GM23338 (cell line): Measurements from ENCODE around the gene ITPR3. TPM values are rescaled to one million over a fixed set of nuclear protein-coding genes. Genes with fewer than 3 reads are reported as not detected.

Experiments
- ATAC-seq: fragments of 200-7000 bp; cut with Tn5 transposase; 3 replicates; pipeline ENCODE4 v1.9.1; 2020
- DNase-seq: peaks from one replicate; pipeline ENCODE4 v3.0.0-alpha.2; 2015; ENCODE audit warnings: low spot score
- H2AFZ ChIP-seq: fragments of 200-600 bp; sonication (generic); 2 replicates; pipeline ENCODE4 v1.8.0; 2016; ENCODE audit warnings: antibody characterized with exemption, mild to moderate bottlenecking, moderate library complexity
- H3F3A ChIP-seq: fragments of 200-600 bp; sonication (generic); replicated peaks from 2 replicates; pipeline ENCODE4 v1.8.0; 2017; ENCODE audit warnings: antibody characterized with exemption, mixed run types, low read depth
- H3K27ac ChIP-seq: fragments of 200-600 bp; sonication (generic); 2 replicates; pipeline ENCODE4 v1.6.1; 2016; ENCODE audit warnings: low read depth
- H3K27me3 ChIP-seq: fragments of 200-600 bp; sonication (generic); 2 replicates; pipeline ENCODE4 v1.8.0; 2016; ENCODE audit warnings: mild to moderate bottlenecking, mixed run types, moderate library complexity; ENCODE audit not compliant: insufficient read depth
- H3K36me3 ChIP-seq: fragments of 200-600 bp; sonication (generic); 2 replicates; pipeline ENCODE4 v1.8.0; 2016; ENCODE audit warnings: mild to moderate bottlenecking; ENCODE audit not compliant: insufficient read depth
- H3K4me1 ChIP-seq: fragments of 200-600 bp; sonication (generic); 2 replicates; pipeline ENCODE4 v1.8.0; 2016; ENCODE audit warnings: mild to moderate bottlenecking, moderate library complexity; ENCODE audit not compliant: insufficient read depth
- H3K4me2 ChIP-seq: fragments of 200-600 bp; sonication (generic); 2 replicates; pipeline ENCODE4 v1.7.1; 2017; ENCODE audit warnings: mixed run types
- H3K4me3 ChIP-seq: fragments of 200-600 bp; sonication (generic); 2 replicates; pipeline ENCODE4 v1.6.1; 2016; ENCODE audit warnings: mixed run types
- H3K79me2 ChIP-seq: fragments of 200-600 bp; sonication (generic); replicated peaks from 2 replicates; pipeline ENCODE4 v1.8.0; 2017; ENCODE audit warnings: mild to moderate bottlenecking; ENCODE audit not compliant: insufficient read depth
- H3K9me2 ChIP-seq: fragments of 200-600 bp; sonication (generic); 2 replicates; pipeline ENCODE4 v1.8.0; 2017; ENCODE audit not compliant: insufficient read depth
- H4K20me1 ChIP-seq: fragments of 200-600 bp; sonication (generic); replicated peaks from 2 replicates; pipeline ENCODE4 v1.8.0; 2017; ENCODE audit warnings: mild to moderate bottlenecking; ENCODE audit not compliant: insufficient read depth
- H3K27ac Mint-ChIP-seq: 2 replicates; pipeline ENCODE4 v1.8.0; 2020; ENCODE audit warnings: inconsistent platforms, mild to moderate bottlenecking, moderate library complexity, mixed read lengths
- H3K27me3 Mint-ChIP-seq: 3 replicates; pipeline ENCODE4 v1.8.0; 2022; ENCODE audit warnings: low read depth, mild to moderate bottlenecking, moderate library complexity, mixed read lengths, inconsistent platforms; ENCODE audit not compliant: insufficient read depth, poor library complexity
- H3K36me3 Mint-ChIP-seq: 3 replicates; pipeline ENCODE4 v1.8.0; 2021; ENCODE audit warnings: low read depth, mild to moderate bottlenecking, inconsistent platforms, moderate library complexity, mixed read lengths
- H3K4me1 Mint-ChIP-seq: 3 replicates; pipeline ENCODE4 v1.8.0; 2020; ENCODE audit warnings: mild to moderate bottlenecking, inconsistent platforms, mixed read lengths
- H3K4me3 Mint-ChIP-seq: 3 replicates; pipeline ENCODE4 v1.8.0; 2021; ENCODE audit warnings: moderate library complexity, mild to moderate bottlenecking, inconsistent platforms, mixed read lengths
- H3K9me3 Mint-ChIP-seq: 3 replicates; pipeline ENCODE4 v1.8.0; 2020; ENCODE audit warnings: moderate library complexity, mild to moderate bottlenecking, inconsistent platforms, mixed read lengths
- CTCF ChIP-seq, 2 experiments: fragments of 200-600 bp in 1 of 2; sonication (generic) in 1 of 2; conservative IDR thresholded peaks; 2 replicates each; pipeline versions ENCODE4 v1.5.1 to v1.6.1; 2016 to 2017; ENCODE audit warnings: antibody characterized with exemption in 2 of 2, low read depth in 2 of 2, mild to moderate bottlenecking in 2 of 2, moderate library complexity in 1 of 2
- EZH2 ChIP-seq: fragments of 200-600 bp; sonication (generic); IDR thresholded peaks from one replicate; pipeline ENCODE4 v1.8.0; 2017; ENCODE audit warnings: antibody characterized with exemption, mild to moderate bottlenecking, low read depth; ENCODE audit not compliant: unreplicated experiment
- JUNB ChIP-seq: IDR thresholded peaks from one replicate; pipeline ENCODE4 v1.6.1; 2016; ENCODE audit warnings: antibody characterized with exemption; ENCODE audit not compliant: unreplicated experiment
- POLR2AphosphoS5 ChIP-seq: IDR thresholded peaks from 2 replicates; pipeline ENCODE4 v1.6.1; 2016; ENCODE audit warnings: antibody characterized with exemption, low read depth
- ZNF114 ChIP-seq: fragments of 250-450 bp; sonication (Bioruptor Pico); IDR thresholded peaks from 2 replicates; pipeline ENCODE4 v1.5.0; 2020; ENCODE audit warnings: mild to moderate bottlenecking, moderate library complexity
- polyA plus RNA-seq: library from polyadenylated mRNA; unstranded; fragments of >200 nt; fragmentation: Nextera tagmentation; extraction: Ambion mirVana; gene quantifications from 2 replicates; pipeline ENCODE4 v1.2.1, GENCODE V29; 2016
- total RNA-seq: library from RNA; depleted of rRNA; stranded (reverse); fragments of >200 nt; shearing (Covaris generic); gene quantifications from 2 replicates; pipeline ENCODE4 v1.2.3, GENCODE V29; 2014
- TF ChIP-seq, protein P1 (sequence below): fragments of 250-450 bp; sonication (Bioruptor Pico); IDR thresholded peaks from 2 replicates; pipeline ENCODE4 v1.5.0; 2020; ENCODE audit warnings: mild to moderate bottlenecking, moderate library complexity

ITPR3 gene
- total and polyA plus RNA-seq, 2 experiments from 2014 or later, result 7.3 to 31.9 TPM

DNA sequence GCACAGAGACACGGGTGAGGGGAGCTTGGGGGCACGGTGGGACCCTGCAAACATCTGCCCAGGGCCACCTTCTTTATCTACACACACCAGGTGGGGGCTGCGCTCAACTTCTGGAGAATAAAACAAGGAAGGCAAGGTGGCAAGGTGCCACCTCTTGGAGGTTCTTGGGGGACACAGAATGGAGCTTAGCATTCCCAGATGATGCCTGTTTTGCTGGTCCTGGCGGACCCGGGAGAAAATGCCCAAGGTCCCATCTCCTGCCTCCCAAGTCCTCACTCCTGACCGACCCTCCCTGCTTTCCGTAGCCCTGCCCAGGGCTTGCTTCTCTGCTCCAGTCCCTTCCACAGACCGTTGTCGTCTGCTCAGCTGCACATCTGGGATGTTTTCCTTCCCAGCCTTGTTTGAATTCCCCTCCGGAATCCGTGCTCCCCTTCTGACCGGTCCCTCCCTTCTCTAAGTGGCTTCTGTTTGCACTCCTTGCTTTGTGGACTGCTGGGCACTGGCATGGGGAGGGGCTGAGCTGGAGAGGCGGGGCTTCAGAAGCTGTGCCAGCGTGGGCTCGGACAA is 13.1 kb downstream of the ITPR3 start (continued):
- TF ChIP-seq, protein P1, sequence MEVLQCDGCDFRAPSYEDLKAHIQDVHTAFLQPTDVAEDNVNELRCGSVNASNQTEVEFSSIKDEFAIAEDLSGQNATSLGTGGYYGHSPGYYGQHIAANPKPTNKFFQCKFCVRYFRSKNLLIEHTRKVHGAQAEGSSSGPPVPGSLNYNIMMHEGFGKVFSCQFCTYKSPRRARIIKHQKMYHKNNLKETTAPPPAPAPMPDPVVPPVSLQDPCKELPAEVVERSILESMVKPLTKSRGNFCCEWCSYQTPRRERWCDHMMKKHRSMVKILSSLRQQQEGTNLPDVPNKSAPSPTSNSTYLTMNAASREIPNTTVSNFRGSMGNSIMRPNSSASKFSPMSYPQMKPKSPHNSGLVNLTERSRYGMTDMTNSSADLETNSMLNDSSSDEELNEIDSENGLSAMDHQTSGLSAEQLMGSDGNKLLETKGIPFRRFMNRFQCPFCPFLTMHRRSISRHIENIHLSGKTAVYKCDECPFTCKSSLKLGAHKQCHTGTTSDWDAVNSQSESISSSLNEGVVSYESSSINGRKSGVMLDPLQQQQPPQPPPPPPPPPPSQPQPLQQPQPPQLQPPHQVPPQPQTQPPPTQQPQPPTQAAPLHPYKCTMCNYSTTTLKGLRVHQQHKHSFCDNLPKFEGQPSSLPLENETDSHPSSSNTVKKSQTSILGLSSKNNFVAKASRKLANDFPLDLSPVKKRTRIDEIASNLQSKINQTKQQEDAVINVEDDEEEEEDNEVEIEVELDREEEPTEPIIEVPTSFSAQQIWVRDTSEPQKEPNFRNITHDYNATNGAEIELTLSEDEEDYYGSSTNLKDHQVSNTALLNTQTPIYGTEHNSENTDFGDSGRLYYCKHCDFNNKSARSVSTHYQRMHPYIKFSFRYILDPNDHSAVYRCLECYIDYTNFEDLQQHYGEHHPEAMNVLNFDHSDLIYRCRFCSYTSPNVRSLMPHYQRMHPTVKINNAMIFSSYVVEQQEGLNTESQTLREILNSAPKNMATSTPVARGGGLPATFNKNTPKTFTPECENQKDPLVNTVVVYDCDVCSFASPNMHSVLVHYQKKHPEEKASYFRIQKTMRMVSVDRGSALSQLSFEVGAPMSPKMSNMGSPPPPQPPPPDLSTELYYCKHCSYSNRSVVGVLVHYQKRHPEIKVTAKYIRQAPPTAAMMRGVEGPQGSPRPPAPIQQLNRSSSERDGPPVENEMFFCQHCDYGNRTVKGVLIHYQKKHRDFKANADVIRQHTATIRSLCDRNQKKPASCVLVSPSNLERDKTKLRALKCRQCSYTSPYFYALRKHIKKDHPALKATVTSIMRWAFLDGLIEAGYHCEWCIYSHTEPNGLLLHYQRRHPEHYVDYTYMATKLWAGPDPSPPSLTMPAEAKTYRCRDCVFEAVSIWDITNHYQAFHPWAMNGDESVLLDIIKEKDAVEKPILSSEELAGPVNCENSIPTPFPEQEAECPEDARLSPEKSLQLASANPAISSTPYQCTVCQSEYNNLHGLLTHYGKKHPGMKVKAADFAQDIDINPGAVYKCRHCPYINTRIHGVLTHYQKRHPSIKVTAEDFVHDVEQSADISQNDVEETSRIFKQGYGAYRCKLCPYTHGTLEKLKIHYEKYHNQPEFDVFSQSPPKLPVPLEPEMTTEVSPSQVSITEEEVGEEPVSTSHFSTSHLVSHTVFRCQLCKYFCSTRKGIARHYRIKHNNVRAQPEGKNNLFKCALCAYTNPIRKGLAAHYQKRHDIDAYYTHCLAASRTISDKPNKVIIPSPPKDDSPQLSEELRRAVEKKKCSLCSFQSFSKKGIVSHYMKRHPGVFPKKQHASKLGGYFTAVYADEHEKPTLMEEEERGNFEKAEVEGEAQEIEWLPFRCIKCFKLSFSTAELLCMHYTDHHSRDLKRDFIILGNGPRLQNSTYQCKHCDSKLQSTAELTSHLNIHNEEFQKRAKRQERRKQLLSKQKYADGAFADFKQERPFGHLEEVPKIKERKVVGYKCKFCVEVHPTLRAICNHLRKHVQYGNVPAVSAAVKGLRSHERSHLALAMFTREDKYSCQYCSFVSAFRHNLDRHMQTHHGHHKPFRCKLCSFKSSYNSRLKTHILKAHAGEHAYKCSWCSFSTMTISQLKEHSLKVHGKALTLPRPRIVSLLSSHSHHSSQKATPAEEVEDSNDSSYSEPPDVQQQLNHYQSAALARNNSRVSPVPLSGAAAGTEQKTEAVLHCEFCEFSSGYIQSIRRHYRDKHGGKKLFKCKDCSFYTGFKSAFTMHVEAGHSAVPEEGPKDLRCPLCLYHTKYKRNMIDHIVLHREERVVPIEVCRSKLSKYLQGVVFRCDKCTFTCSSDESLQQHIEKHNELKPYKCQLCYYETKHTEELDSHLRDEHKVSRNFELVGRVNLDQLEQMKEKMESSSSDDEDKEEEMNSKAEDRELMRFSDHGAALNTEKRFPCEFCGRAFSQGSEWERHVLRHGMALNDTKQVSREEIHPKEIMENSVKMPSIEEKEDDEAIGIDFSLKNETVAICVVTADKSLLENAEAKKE (CRISPR knock-in tag), result no peak
- no peak for TF ChIP-seq POLR2AphosphoS5
- no peak for TF ChIP-seq ZNF114 (CRISPR knock-in tag)
- TF ChIP-seq EZH2, result no peak

- no peak for DNase-seq
- Histone ChIP-seq H3K9me2 (no peaks in the 10 kb centered on the region), H3K27me3 (peaks cover 9% of the 10 kb centered on the region; the same call in 1 of the 2 replicates), H4K20me1 (peaks cover 19% of the 10 kb centered on the region), H3K4me2 (peak overlapping the region; percentile 97), H3K79me2 (peaks cover 19% of the 10 kb centered on the region), H3K4me3 (peak overlapping the region; percentile 84; the same call in 1 of the 2 replicates), H3K4me1 (peaks cover 39% of the 10 kb centered on the region), H2AFZ (no peak overlapping the region), H3F3A (0 out of 2 replicates have a peak, but pooled peaks cover 3% of the 10 kb centered on the region), H3K27ac (no peak overlapping the region), H3K36me3 (no peaks in the 10 kb centered on the region)
- Mint-ChIP-seq H3K9me3 (no peaks in the 10 kb centered on the region; the same call in 2 of the 3 replicates), H3K36me3 (no peaks in the 10 kb centered on the region; the same call in 1 of the 3 replicates), H3K27me3 (peaks cover 22% of the 10 kb centered on the region), H3K27ac (no peak overlapping the region), H3K4me1 (peaks cover 55% of the 10 kb centered on the region), H3K4me3 (peak overlapping the region; percentile 84)
- ATAC-seq, result no peak
- TF ChIP-seq POLR2AphosphoS5 (no peak), CTCF (conservative IDR thresholded peaks at IDR 0.05; ENCODE audit: low read depth in 2 of 2) (no peak), JUNB (no peak)
Measured at GRCh38 chr6:33634946-33635345, 13.8 kb downstream of the ITPR3 start.
